ENCODE results near the gene UTP20. TPM values are rescaled to one million over a fixed set of nuclear protein-coding genes. Genes with fewer than 3 reads are reported as not detected.
A peak's percentile ranks its signal among the peaks of the same experiment; 100 is the strongest.
"Not testable (repeated sequence)": the region's sequence is repeated elsewhere in the genome, so short reads cannot be mapped to it uniquely, and the experiment has no call there.

The UTP20 gene
- total and polyA plus RNA-seq, 5 donors from 2014 or later = 3.3 to 11.6 (median 4.9) TPM

DNA sequence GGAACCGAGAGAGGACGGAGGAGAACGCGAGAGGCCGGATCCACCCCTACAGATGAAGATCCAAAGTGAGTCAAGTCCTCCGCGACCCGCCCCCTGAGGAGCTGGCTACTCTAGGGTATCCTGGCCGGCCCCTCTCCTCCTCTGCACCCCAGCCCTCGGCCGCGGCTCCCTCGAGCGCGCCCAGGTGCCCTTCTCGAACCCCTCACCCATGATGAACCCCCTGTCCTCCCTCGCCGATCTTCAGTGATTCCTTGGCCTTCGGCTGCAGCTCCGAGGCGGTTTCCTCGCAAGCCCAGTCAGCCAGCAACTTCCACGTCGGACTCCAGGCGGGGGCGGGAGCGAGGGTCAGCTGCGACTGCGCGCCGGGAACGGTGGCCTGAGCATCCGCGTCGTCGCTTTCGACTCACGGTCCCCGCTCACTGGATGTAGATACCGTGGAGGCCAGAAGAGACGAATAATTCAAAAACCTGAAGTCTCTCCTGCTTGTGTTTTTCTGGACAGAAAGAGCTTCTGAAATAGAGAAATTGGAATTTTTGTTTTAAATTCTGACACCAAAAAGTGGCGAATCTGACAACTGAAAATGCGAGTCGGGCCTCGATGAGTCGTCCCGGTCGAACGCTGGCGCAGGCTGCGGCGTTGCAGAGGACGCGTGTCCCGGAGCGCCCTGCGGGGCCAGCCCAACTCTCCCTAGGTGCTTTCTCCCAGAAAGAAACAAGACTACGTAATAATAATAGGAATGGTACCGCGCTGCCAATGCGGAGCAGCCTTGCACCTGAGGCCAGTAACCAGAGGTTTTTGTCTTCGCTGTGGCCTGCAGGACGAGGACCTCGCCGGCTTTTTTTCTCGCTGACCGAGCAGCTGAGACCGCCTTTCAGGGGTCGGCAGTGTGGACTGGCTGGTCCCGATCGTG lies 127.8 kb downstream of the UTP20 start, which contains the start of gene ARL1:
TSS of gene ARL1 (minus strand) at position 337 of the 910 bp plus-strand sequence. CDS start at position 210, 127 bp downstream.
- peak within 1 kb of the TSS; percentile 96 to 99 (median 98) for H3K4me3 Mint-ChIP-seq
- Histone ChIP-seq H3K36me3 (ENCODE audit: control insufficient read depth, insufficient read depth, low read length) (peaks cover 3% of the 10 kb centered on the region), H3K27me3 (ENCODE audit: control insufficient read depth, insufficient read depth, low read length) (no peaks in the 10 kb centered on the region), H3K4me1 (ENCODE audit: control insufficient read depth, insufficient read depth, low read length, poor library complexity, severe bottlenecking) (peaks cover 21% of the 10 kb centered on the region), H3K27ac (ENCODE audit: insufficient read depth, low read length, poor library complexity, severe bottlenecking) (peak within 1 kb of the TSS; percentile 61), H3K9me3 (ENCODE audit: control insufficient read depth in 2 of 2, low read length in 2 of 2) (no peaks in the 10 kb centered on the region), H3K4me3 (ENCODE audit: low read depth, low read length) (peak within 1 kb of the TSS; percentile 93)
- peak within 1 kb of the TSS; percentile 95 to 97 (median 95) for H3K27ac Mint-ChIP-seq
- no peaks in the 10 kb centered on the region for H3K27me3 Mint-ChIP-seq
- DNase-seq (peak; percentile 47 to 82 (median 66)), ATAC-seq (ENCODE audit: low read depth in 2 of 2) (peak; percentile 74 to 78)
- H3K9me3 Mint-ChIP-seq = no peaks in the 10 kb centered on the region
- no peaks in the 10 kb centered on the region for H3K36me3 Mint-ChIP-seq
- H3K4me1 Mint-ChIP-seq = peaks cover 12 to 38% (median 25%) of the 10 kb centered on the region in 4 donors

DNA sequence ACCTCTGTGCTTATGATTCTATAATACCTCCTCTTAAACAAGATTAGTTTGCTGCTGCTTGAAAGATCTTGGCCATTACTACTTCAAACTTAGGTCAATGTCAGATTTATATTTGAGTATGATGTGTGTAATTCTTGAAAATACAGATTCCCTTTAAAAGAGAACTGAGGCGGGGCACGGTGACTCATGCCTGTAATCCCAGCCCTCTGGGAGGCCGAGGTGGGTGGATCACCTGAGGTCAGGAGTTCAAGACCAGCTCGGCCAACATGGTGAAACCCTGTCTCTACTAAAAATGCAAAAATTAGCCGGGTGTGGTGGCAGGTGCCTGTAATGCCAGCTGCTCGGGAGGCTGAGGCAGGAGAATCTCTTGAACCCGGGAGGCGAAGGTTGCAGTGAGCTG lies 130.3 kb downstream of the UTP20 start:
- not testable (repeated sequence) for H3K36me3 Mint-ChIP-seq; H3K9me3 Mint-ChIP-seq; H3K9me3 ChIP-seq (ENCODE audit: control insufficient read depth in 2 of 2, low read length in 2 of 2); H3K27me3 Mint-ChIP-seq; ATAC-seq (ENCODE audit: low read depth in 2 of 2); H3K27ac ChIP-seq (ENCODE audit: insufficient read depth, low read length, poor library complexity, severe bottlenecking); H3K27me3 ChIP-seq (ENCODE audit: control insufficient read depth, insufficient read depth, low read length); H3K36me3 ChIP-seq (ENCODE audit: control insufficient read depth, insufficient read depth, low read length); H3K4me3 ChIP-seq (ENCODE audit: low read depth, low read length); DNase-seq; H3K27ac Mint-ChIP-seq
- Mint-ChIP-seq H3K4me3 (peak overlapping the region in 3 of 4 donors; percentile 29 to 96 (median 44)), H3K4me1 (peaks cover 12 to 29% (median 21%) of the 10 kb centered on the region in 4 donors)
- peaks cover 20% of the 10 kb centered on the region for H3K4me1 ChIP-seq (ENCODE audit: control insufficient read depth, insufficient read depth, low read length, poor library complexity, severe bottlenecking)

DNA sequence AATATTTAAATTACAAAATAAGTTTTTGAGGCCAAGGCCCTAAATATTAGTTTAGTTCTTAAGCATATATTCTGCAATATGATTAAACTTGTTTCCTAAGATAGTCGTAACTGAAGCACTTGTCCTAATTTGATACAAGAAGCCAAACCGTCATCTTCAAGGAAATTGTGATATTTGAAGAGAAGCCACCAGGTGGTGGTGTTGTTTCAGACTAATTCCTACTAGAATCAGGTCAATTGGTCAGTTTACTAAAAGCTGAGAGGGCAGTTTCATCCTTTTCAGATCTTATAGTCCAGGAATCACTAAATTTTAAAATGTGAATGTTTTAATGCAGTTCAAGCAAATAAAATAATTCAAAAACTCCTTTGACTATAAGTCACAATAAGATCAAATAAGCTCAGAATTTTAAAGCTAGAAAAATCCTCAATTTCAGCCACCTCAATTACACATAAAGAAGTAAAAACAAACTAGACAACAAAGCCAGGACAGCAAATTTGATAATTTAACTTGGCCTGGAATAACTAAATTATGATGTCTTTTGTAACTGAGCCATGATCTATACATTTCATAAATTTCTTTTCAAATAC lies 134.7 kb downstream of the UTP20 start:
- H3K27ac ChIP-seq (ENCODE audit: insufficient read depth, low read length, poor library complexity, severe bottlenecking) = no peak overlapping the region
- Mint-ChIP-seq H3K4me3 (no peak overlapping the region), H3K27me3 (peaks cover 5% of the 10 kb centered on the region), H3K36me3 (no peaks in the 10 kb centered on the region), H3K9me3 (no peaks in the 10 kb centered on the region), H3K27ac (no peak overlapping the region), H3K4me1 (no peaks in the 10 kb centered on the region)
- H3K9me3 ChIP-seq (ENCODE audit: control insufficient read depth in 2 of 2, low read length in 2 of 2) = no peaks in the 10 kb centered on the region
- no peaks in the 10 kb centered on the region for H3K27me3 ChIP-seq (ENCODE audit: control insufficient read depth, insufficient read depth, low read length)
- no peaks in the 10 kb centered on the region for H3K4me1 ChIP-seq (ENCODE audit: control insufficient read depth, insufficient read depth, low read length, poor library complexity, severe bottlenecking)
- DNase-seq = peak in 2 of 3 donors; percentile 7 to 45
- no peak for ATAC-seq (ENCODE audit: low read depth in 2 of 2)
- H3K4me3 ChIP-seq (ENCODE audit: low read depth, low read length) = no peak overlapping the region
- H3K36me3 ChIP-seq (ENCODE audit: control insufficient read depth, insufficient read depth, low read length) = no peaks in the 10 kb centered on the region

DNA sequence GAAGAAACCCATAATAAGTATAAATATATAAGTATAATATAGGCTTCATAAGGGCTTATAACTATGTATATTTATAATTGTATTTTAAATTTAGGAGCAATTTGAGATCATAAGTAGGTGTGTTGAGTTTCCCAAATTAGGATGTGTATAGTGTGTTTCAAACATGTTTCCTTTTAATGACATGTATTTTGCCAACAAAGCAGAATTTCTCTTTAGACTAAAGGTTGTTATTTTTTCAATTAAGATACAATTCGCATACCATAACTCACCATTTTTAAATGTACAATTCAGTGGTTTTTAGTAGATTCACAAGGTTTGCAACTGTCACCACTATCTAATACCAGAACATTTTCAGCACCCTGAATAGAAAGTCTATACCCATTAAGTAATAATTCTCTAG lies 135.3 kb downstream of the UTP20 start:
- Mint-ChIP-seq H3K36me3 (no peaks in the 10 kb centered on the region), H3K27ac (no peak overlapping the region), H3K4me3 (no peak overlapping the region)

DNA sequence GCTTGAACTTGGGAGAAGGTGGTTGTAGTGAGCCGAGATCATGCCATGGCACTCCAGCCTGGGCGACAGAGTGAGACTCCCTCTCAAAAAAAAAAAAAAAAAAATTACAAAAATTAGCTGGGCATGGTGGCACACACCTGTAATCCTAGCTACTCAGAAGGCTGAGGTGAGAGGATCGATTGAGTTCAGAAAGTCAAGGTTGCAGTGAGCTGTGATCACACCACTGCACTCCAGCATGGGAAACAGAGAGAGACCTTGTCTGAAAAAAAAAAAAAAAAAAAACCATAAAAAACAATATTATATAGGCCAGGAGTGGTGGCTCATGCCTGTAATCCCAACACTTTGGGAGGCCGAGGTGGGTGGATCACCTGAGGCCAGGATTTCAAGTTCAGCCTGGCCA lies 142.2 kb downstream of the UTP20 start:
- not testable (repeated sequence) for DNase-seq; ATAC-seq (ENCODE audit: low read depth in 2 of 2); H3K36me3 Mint-ChIP-seq; H3K27me3 ChIP-seq (ENCODE audit: control insufficient read depth, insufficient read depth, low read length); H3K9me3 Mint-ChIP-seq; H3K4me3 Mint-ChIP-seq; H3K27ac ChIP-seq (ENCODE audit: insufficient read depth, low read length, poor library complexity, severe bottlenecking); H3K36me3 ChIP-seq (ENCODE audit: control insufficient read depth, insufficient read depth, low read length); H3K4me3 ChIP-seq (ENCODE audit: low read depth, low read length); H3K4me1 Mint-ChIP-seq; H3K4me1 ChIP-seq (ENCODE audit: control insufficient read depth, insufficient read depth, low read length, poor library complexity, severe bottlenecking); H3K27ac Mint-ChIP-seq; H3K9me3 ChIP-seq (ENCODE audit: control insufficient read depth in 2 of 2, low read length in 2 of 2)
- peaks cover 19% of the 10 kb centered on the region for H3K27me3 Mint-ChIP-seq

More for the DNA sequence above, 135.3 kb downstream of the UTP20 start:
- ATAC-seq (ENCODE audit: low read depth in 2 of 2) (no peak), DNase-seq (no peak)
- H3K9me3 Mint-ChIP-seq = no peaks in the 10 kb centered on the region
- Histone ChIP-seq H3K4me3 (ENCODE audit: low read depth, low read length) (no peak overlapping the region), H3K36me3 (ENCODE audit: control insufficient read depth, insufficient read depth, low read length) (no peaks in the 10 kb centered on the region), H3K9me3 (ENCODE audit: control insufficient read depth in 2 of 2, low read length in 2 of 2) (no peaks in the 10 kb centered on the region), H3K4me1 (ENCODE audit: control insufficient read depth, insufficient read depth, low read length, poor library complexity, severe bottlenecking) (no peaks in the 10 kb centered on the region), H3K27me3 (ENCODE audit: control insufficient read depth, insufficient read depth, low read length) (no peaks in the 10 kb centered on the region), H3K27ac (ENCODE audit: insufficient read depth, low read length, poor library complexity, severe bottlenecking) (no peak overlapping the region)
- H3K4me1 Mint-ChIP-seq = no peaks in the 10 kb centered on the region
- peaks cover 6% of the 10 kb centered on the region for H3K27me3 Mint-ChIP-seq

DNA sequence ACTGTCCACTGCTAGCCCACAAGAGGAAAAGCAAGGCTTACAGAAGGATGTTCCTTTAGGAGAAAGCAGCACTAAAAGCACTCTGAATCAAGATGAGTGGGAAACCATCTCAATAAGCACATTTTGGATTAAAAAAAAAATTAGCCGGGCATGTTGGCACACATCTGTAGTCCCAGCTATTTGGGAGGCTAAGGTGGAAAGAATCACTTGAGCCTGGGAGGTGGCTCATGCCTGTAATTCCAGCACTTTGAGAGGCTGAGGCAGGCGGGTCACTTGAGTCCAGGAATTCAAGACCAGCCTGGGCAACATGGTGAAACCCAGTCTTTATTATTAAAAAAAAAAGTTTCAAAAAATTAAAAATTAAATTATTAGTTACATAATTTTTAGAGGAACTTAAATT lies 144.7 kb downstream of the UTP20 start:
- H3K4me1 Mint-ChIP-seq = no peaks in the 10 kb centered on the region
- H3K27me3 Mint-ChIP-seq = peaks cover 27% of the 10 kb centered on the region
- H3K27me3 ChIP-seq (ENCODE audit: control insufficient read depth, insufficient read depth, low read length) = no peaks in the 10 kb centered on the region

DNA sequence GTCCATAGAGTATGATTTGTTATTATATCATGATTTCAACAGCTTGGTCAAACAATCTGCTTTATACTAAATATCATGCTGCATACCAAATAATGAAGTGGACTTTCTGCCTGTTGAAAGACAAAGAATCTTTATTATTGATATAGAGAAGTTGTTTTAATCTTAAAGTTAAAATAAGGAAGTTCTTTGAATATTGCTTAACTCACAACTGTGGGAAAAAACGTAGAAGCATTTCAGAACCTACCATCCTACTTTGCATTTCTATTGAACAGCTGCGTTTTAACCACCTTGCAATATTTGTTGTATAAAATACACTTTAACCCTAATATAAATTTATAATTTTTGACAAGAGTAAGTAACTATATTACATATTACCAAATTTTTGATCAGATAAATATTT lies 150.6 kb downstream of the UTP20 start:
- Histone ChIP-seq H3K27me3 (ENCODE audit: control insufficient read depth, insufficient read depth, low read length) (no peaks in the 10 kb centered on the region), H3K36me3 (ENCODE audit: control insufficient read depth, insufficient read depth, low read length) (no peaks in the 10 kb centered on the region), H3K4me1 (ENCODE audit: control insufficient read depth, insufficient read depth, low read length, poor library complexity, severe bottlenecking) (no peaks in the 10 kb centered on the region), H3K27ac (ENCODE audit: insufficient read depth, low read length, poor library complexity, severe bottlenecking) (no peak overlapping the region), H3K9me3 (ENCODE audit: control insufficient read depth in 2 of 2, low read length in 2 of 2) (no peaks in the 10 kb centered on the region), H3K4me3 (ENCODE audit: low read depth, low read length) (no peak overlapping the region)
- Mint-ChIP-seq H3K4me3 (no peak overlapping the region), H3K27ac (no peak overlapping the region), H3K27me3 (peaks cover 22% of the 10 kb centered on the region), H3K4me1 (no peaks in the 10 kb centered on the region), H3K9me3 (no peaks in the 10 kb centered on the region), H3K36me3 (no peaks in the 10 kb centered on the region)
- ATAC-seq (ENCODE audit: low read depth in 2 of 2) (no peak), DNase-seq (no peak)

More for the DNA sequence above, 144.7 kb downstream of the UTP20 start:
- H3K9me3 ChIP-seq (ENCODE audit: control insufficient read depth in 2 of 2, low read length in 2 of 2) = no peaks in the 10 kb centered on the region
- Mint-ChIP-seq H3K4me3 (no peak overlapping the region), H3K36me3 (no peaks in the 10 kb centered on the region), H3K9me3 (no peaks in the 10 kb centered on the region), H3K27ac (no peak overlapping the region)
- no peak overlapping the region for H3K4me3 ChIP-seq (ENCODE audit: low read depth, low read length)
- no peak for ATAC-seq (ENCODE audit: low read depth in 2 of 2)
- no peaks in the 10 kb centered on the region for H3K36me3 ChIP-seq (ENCODE audit: control insufficient read depth, insufficient read depth, low read length)
- no peaks in the 10 kb centered on the region for H3K4me1 ChIP-seq (ENCODE audit: control insufficient read depth, insufficient read depth, low read length, poor library complexity, severe bottlenecking)
- DNase-seq = no peak
- H3K27ac ChIP-seq (ENCODE audit: insufficient read depth, low read length, poor library complexity, severe bottlenecking) = no peak overlapping the region

All from CD4-positive, CD25-positive, alpha-beta regulatory T cell (primary cell).